Stimulated activated CD4-positive, alpha-beta T cell treated with anti-CD3 and anti-CD28 coated beads, Interleukin-4, amount 100 ng/mL, for 48 hours (primary cell): ENCODE measurements around the gene DDX3X.
"Not testable (repeated sequence)": the region's sequence is repeated elsewhere in the genome, so short reads cannot be mapped to it uniquely, and the experiment has no call there.

Experiments used
- DNase-seq, 2 donors: peaks; one replicate each; pipeline ENCODE4 v3.0.0-alpha.2; 2020; ENCODE audit warnings: low read depth in 2 of 2

DDX3X gene

GRCh38 chrX:41371575-41371974, 37.6 kb downstream of the DDX3X start:
- DNase-seq = not testable (repeated sequence)

GRCh38 chrX:41373989-41374606, 40.1 kb downstream of the DDX3X start:
- no peak for DNase-seq

GRCh38 chrX:41377624-41378023, 43.7 kb downstream of the DDX3X start:
- no peak for DNase-seq

GRCh38 chrX:41381685-41382084, 47.7 kb downstream of the DDX3X start:
- DNase-seq = no peak

GRCh38 chrX:41382714-41383645, 49.0 kb downstream of the DDX3X start:
- no peak for DNase-seq

- peak; percentile 38 to 42 for DNase-seq
Measured at GRCh38 chrX:41384051-41384705, 50.2 kb downstream of the DDX3X start.

GRCh38 chrX:41386222-41386990, 52.4 kb downstream of the DDX3X start:
- no peak for DNase-seq

GRCh38 chrX:41388543-41388942, 54.6 kb downstream of the DDX3X start:
- no peak for DNase-seq

- DNase-seq = no peak
Measured at GRCh38 chrX:41389311-41389888, 55.4 kb downstream of the DDX3X start.

GRCh38 chrX:41390576-41390975, 56.6 kb downstream of the DDX3X start:
- not testable (repeated sequence) for DNase-seq

GRCh38 chrX:41391606-41392005, 57.6 kb downstream of the DDX3X start:
- no peak for DNase-seq

GRCh38 chrX:41394293-41394692, 60.3 kb downstream of the DDX3X start:
- no peak for DNase-seq

GRCh38 chrX:41397219-41397618, 63.3 kb downstream of the DDX3X start:
- DNase-seq = no peak

- no peak for DNase-seq
Measured at GRCh38 chrX:41397768-41398167, 63.8 kb downstream of the DDX3X start.

GRCh38 chrX:41402556-41402955, 68.6 kb downstream of the DDX3X start:
- not testable (repeated sequence) for DNase-seq

GRCh38 chrX:41405551-41405950, 71.6 kb downstream of the DDX3X start:
- no peak for DNase-seq

GRCh38 chrX:41406201-41406600, 72.2 kb downstream of the DDX3X start:
- DNase-seq = no peak

GRCh38 chrX:41407816-41408215, 73.9 kb downstream of the DDX3X start:
- no peak for DNase-seq

GRCh38 chrX:41408576-41408975, 74.6 kb downstream of the DDX3X start:
- DNase-seq = no peak

- DNase-seq = no peak
Measured at GRCh38 chrX:41409006-41409405, 75.0 kb downstream of the DDX3X start.

GRCh38 chrX:41411222-41411621, 77.3 kb downstream of the DDX3X start:
- not testable (repeated sequence) for DNase-seq
